SJSA1 (cell line): ENCODE data around the gene SNTG2. TPM values are rescaled to one million over a fixed set of nuclear protein-coding genes. Genes with fewer than 3 reads are reported as not detected.
A peak's percentile ranks its signal among the peaks of the same experiment; 100 is the strongest.

Experiments
- DNase-seq, 2 experiments: peaks; one replicate each; pipeline ENCODE4 v3.0.0-alpha.2; 2015 to 2020; ENCODE audit warnings: low spot score in 2 of 2, low read depth in 1 of 2
- H3K27ac ChIP-seq: fragments of 250-450 bp; sonication (Bioruptor Pico); 2 replicates; pipeline ENCODE4 v1.5.1; 2020; ENCODE audit warnings: mild to moderate bottlenecking, moderate library complexity
- H3K27me3 ChIP-seq: fragments of 250-450 bp; sonication (Bioruptor Pico); replicated peaks from 2 replicates; pipeline ENCODE4 v1.5.1; 2020; ENCODE audit warnings: mild to moderate bottlenecking, moderate library complexity
- H3K36me3 ChIP-seq: fragments of 250-450 bp; sonication (Bioruptor Pico); 2 replicates; pipeline ENCODE4 v1.5.1; 2020; ENCODE audit warnings: mild to moderate bottlenecking
- H3K4me1 ChIP-seq: fragments of 250-450 bp; sonication (Bioruptor Pico); replicated peaks from 2 replicates; pipeline ENCODE4 v1.6.1; 2021; ENCODE audit warnings: mild to moderate bottlenecking
- H3K4me3 ChIP-seq: fragments of 250-450 bp; sonication (Bioruptor Pico); 2 replicates; pipeline ENCODE4 v1.5.1; 2020; ENCODE audit warnings: mild to moderate bottlenecking
- H3K9me3 ChIP-seq: fragments of 250-450 bp; sonication (Bioruptor Pico); replicated peaks from 2 replicates; pipeline ENCODE4 v1.5.1; 2020; ENCODE audit warnings: mild to moderate bottlenecking
- total RNA-seq: library from RNA; depleted of rRNA; stranded (reverse); fragments of >200 nt; shearing (Covaris generic); gene quantifications from 2 replicates; pipeline ENCODE4 v1.2.3, GENCODE V29; 2014

The SNTG2 gene
- total RNA-seq, 1 experiment from 2014 or later: 8.7 TPM

GRCh38 chr2:1136067-1136466, 185.4 kb downstream of the SNTG2 start:
- Histone ChIP-seq H3K9me3 (no peaks in the 10 kb centered on the region), H3K27me3 (no peaks in the 10 kb centered on the region), H3K27ac (no peak overlapping the region), H3K4me1 (0 out of 2 replicates have a peak, but pooled peaks cover 6% of the 10 kb centered on the region), H3K36me3 (no peaks in the 10 kb centered on the region), H3K4me3 (no peak overlapping the region)
- DNase-seq: no peak

- Histone ChIP-seq H3K4me1 (0 out of 2 replicates have a peak, but pooled peaks cover 6% of the 10 kb centered on the region), H3K27me3 (no peaks in the 10 kb centered on the region), H3K9me3 (no peaks in the 10 kb centered on the region; the same call in 1 of the 2 replicates), H3K4me3 (no peak overlapping the region), H3K36me3 (no peaks in the 10 kb centered on the region), H3K27ac (no peak overlapping the region)
- no peak for DNase-seq
These were observed 186.2 kb downstream of the SNTG2 start for GRCh38 chr2:1136846-1137245.

- no peak overlapping the region for H3K27ac ChIP-seq
- no peak overlapping the region for H3K4me3 ChIP-seq
- DNase-seq: no peak
- H3K27me3 ChIP-seq: no peaks in the 10 kb centered on the region
- H3K36me3 ChIP-seq: no peaks in the 10 kb centered on the region
- H3K4me1 ChIP-seq: 0 out of 2 replicates have a peak, but pooled peaks cover 6% of the 10 kb centered on the region
- no peaks in the 10 kb centered on the region; the same call in 1 of the 2 replicates for H3K9me3 ChIP-seq
These were observed 186.6 kb downstream of the SNTG2 start for GRCh38 chr2:1137264-1137663.

- H3K4me3 ChIP-seq: no peak overlapping the region
- no peaks in the 10 kb centered on the region for H3K36me3 ChIP-seq
- no peak for DNase-seq
- no peaks in the 10 kb centered on the region; the same call in 1 of the 2 replicates for H3K9me3 ChIP-seq
- no peak overlapping the region for H3K27ac ChIP-seq
- no peaks in the 10 kb centered on the region for H3K27me3 ChIP-seq
- 0 out of 2 replicates have a peak, but pooled peaks cover 6% of the 10 kb centered on the region for H3K4me1 ChIP-seq
These were observed 187.3 kb downstream of the SNTG2 start for GRCh38 chr2:1137913-1138391.

- no peaks in the 10 kb centered on the region for H3K27me3 ChIP-seq
- 0 out of 2 replicates have a peak, but pooled peaks cover 6% of the 10 kb centered on the region for H3K4me1 ChIP-seq
- H3K4me3 ChIP-seq: no peak overlapping the region
- DNase-seq: peak in 1 of 2 experiments; percentile 27
- no peaks in the 10 kb centered on the region; the same call in 1 of the 2 replicates for H3K36me3 ChIP-seq
- no peak overlapping the region for H3K27ac ChIP-seq
- no peaks in the 10 kb centered on the region; the same call in 1 of the 2 replicates for H3K9me3 ChIP-seq
These were observed 189.8 kb downstream of the SNTG2 start for GRCh38 chr2:1140389-1141003.

GRCh38 chr2:1141079-1141478, 190.4 kb downstream of the SNTG2 start:
- H3K36me3 ChIP-seq: no peaks in the 10 kb centered on the region; the same call in 1 of the 2 replicates
- H3K27ac ChIP-seq: no peak overlapping the region
- H3K4me1 ChIP-seq: 0 out of 2 replicates have a peak, but pooled peaks cover 6% of the 10 kb centered on the region
- H3K4me3 ChIP-seq: no peak overlapping the region
- no peak for DNase-seq
- H3K9me3 ChIP-seq: no peaks in the 10 kb centered on the region; the same call in 1 of the 2 replicates
- no peaks in the 10 kb centered on the region for H3K27me3 ChIP-seq

GRCh38 chr2:1143129-1143528, 192.5 kb downstream of the SNTG2 start:
- no peak for DNase-seq
- Histone ChIP-seq H3K4me3 (no peak overlapping the region), H3K27ac (no peak overlapping the region), H3K4me1 (no peaks in the 10 kb centered on the region), H3K27me3 (no peaks in the 10 kb centered on the region), H3K36me3 (no peaks in the 10 kb centered on the region; the same call in 1 of the 2 replicates), H3K9me3 (no peaks in the 10 kb centered on the region; the same call in 1 of the 2 replicates)

GRCh38 chr2:1147873-1148612, 197.4 kb downstream of the SNTG2 start:
- DNase-seq: no peak
- Histone ChIP-seq H3K9me3 (no peaks in the 10 kb centered on the region; the same call in 1 of the 2 replicates), H3K4me1 (no peaks in the 10 kb centered on the region), H3K4me3 (no peak overlapping the region), H3K36me3 (no peaks in the 10 kb centered on the region; the same call in 1 of the 2 replicates), H3K27ac (no peak overlapping the region), H3K27me3 (no peaks in the 10 kb centered on the region)

GRCh38 chr2:1150724-1151511, 200.3 kb downstream of the SNTG2 start:
- H3K27me3 ChIP-seq: no peaks in the 10 kb centered on the region
- no peaks in the 10 kb centered on the region for H3K4me1 ChIP-seq
- no peak overlapping the region for H3K4me3 ChIP-seq
- H3K9me3 ChIP-seq: no peaks in the 10 kb centered on the region; the same call in 1 of the 2 replicates
- no peak overlapping the region for H3K27ac ChIP-seq
- H3K36me3 ChIP-seq: no peaks in the 10 kb centered on the region
- no peak for DNase-seq

- Histone ChIP-seq H3K36me3 (no peaks in the 10 kb centered on the region), H3K27me3 (no peaks in the 10 kb centered on the region), H3K4me1 (no peaks in the 10 kb centered on the region), H3K27ac (no peak overlapping the region), H3K4me3 (no peak overlapping the region), H3K9me3 (no peaks in the 10 kb centered on the region; the same call in 1 of the 2 replicates)
- no peak for DNase-seq
These were observed 201.7 kb downstream of the SNTG2 start for GRCh38 chr2:1152375-1152774.

- no peak for DNase-seq
- Histone ChIP-seq H3K4me1 (no peaks in the 10 kb centered on the region), H3K27ac (no peak overlapping the region), H3K36me3 (no peaks in the 10 kb centered on the region), H3K9me3 (no peaks in the 10 kb centered on the region; the same call in 1 of the 2 replicates), H3K4me3 (no peak overlapping the region), H3K27me3 (no peaks in the 10 kb centered on the region)
These were observed 203.3 kb downstream of the SNTG2 start for GRCh38 chr2:1153920-1154319.

GRCh38 chr2:1154710-1155594, 204.3 kb downstream of the SNTG2 start:
- Histone ChIP-seq H3K36me3 (no peaks in the 10 kb centered on the region), H3K4me3 (no peak overlapping the region), H3K9me3 (no peaks in the 10 kb centered on the region; the same call in 1 of the 2 replicates), H3K27ac (no peak overlapping the region), H3K4me1 (no peaks in the 10 kb centered on the region), H3K27me3 (no peaks in the 10 kb centered on the region)
- DNase-seq: no peak
